H1 (cell line): ENCODE results near the gene RBP7. TPM values are rescaled to one million over a fixed set of nuclear protein-coding genes. Genes with fewer than 3 reads are reported as not detected.

Source experiments
- ASH2L ChIP-seq: fragments of 200-600, 300-600 bp; sonication (generic); IDR thresholded peaks from one replicate; pipeline ENCODE4 v1.7.1; 2017; ENCODE audit warnings: low read length
- CHD7 ChIP-seq: fragments of 300-600 bp; sonication (generic); IDR thresholded peaks from 2 replicates; pipeline ENCODE4 v1.7.1; 2012; ENCODE audit warnings: low read length, moderate library complexity, mild to moderate bottlenecking, inconsistent platforms; ENCODE audit not compliant: insufficient replicate concordance
- CTCF ChIP-seq, 3 experiments: IDR thresholded peaks; 1 replicate in 2 of 3; 2 replicates in 1 of 3; pipeline versions ENCODE4 v1.5.1 to v1.6.1; 2011; ENCODE audit warnings: low read length in 3 of 3, mild to moderate bottlenecking in 3 of 3, inconsistent platforms in 2 of 3, low read depth in 1 of 3, moderate library complexity in 1 of 3; ENCODE audit not compliant: insufficient read depth in 1 of 3; ENCODE audit errors: control extremely low read depth in 1 of 3
- GTF2F1 ChIP-seq: IDR thresholded peaks from 2 replicates; pipeline ENCODE4 v1.6.1; 2012; ENCODE audit warnings: low read depth, low read length, improper control_type of control experiment, borderline replicate concordance
- RAD21 ChIP-seq, 2 experiments: IDR thresholded peaks in 1 of 2; conservative IDR thresholded peaks in 1 of 2; 2 replicates each; pipeline ENCODE4 v1.6.1; 2011; ENCODE audit warnings: low read depth in 2 of 2, low read length in 2 of 2, improper control_type of control experiment in 1 of 2, inconsistent platforms in 1 of 2, mild to moderate bottlenecking in 1 of 2, moderate library complexity in 1 of 2
- SAP30 ChIP-seq: fragments of 300-600 bp; sonication (generic); IDR thresholded peaks from 2 replicates; pipeline ENCODE4 v1.7.1; 2012; ENCODE audit warnings: low read length, moderate library complexity, mild to moderate bottlenecking, inconsistent platforms; ENCODE audit not compliant: insufficient read depth, insufficient replicate concordance
- TBP ChIP-seq: IDR thresholded peaks from 2 replicates; pipeline ENCODE4 v1.6.1; 2011; ENCODE audit warnings: low read depth, low read length, improper control_type of control experiment
- polyA plus RNA-seq, 7 experiments: library from polyadenylated mRNA; depleted of rRNA in 3 of 7; stranded (reverse) in 5 of 7; unstranded in 2 of 7; fragments of >200 nt in 5 of 7; fragments of 200-250 nt in 2 of 7; gene quantifications; 1 replicate in 5 of 7; 2 replicates in 1 of 7; 4 replicates in 1 of 7; pipeline versions ENCODE4 v1.2.1 to v1.2.3, GENCODE V29; 2011 to 2013; ENCODE audit warnings: missing spikeins in 2 of 7, mixed read lengths in 2 of 7
- total RNA-seq: library from RNA; stranded (reverse); fragmentation: NEBNext Ultra II Directional; extraction: Animal tissue kit (Norgen Biotek cat#: 25700); gene quantifications from 2 replicates; pipeline ENCODE4 v1.2.1, GENCODE V29; 2021

RBP7 gene
- total and polyA plus RNA-seq, 2 of the 8 experiments (the other 6 are each of a cell fraction or from before 2014, with no cell fraction given): 5.7 to 7.2 TPM

GRCh38 chr1:10014016-10014415 is 17.0 kb downstream of the RBP7 start (continued):
- TF ChIP-seq CHD7 (no peak), TBP (no peak), SAP30 (no peak), RAD21 (IDR thresholded peaks at IDR 0.05 in 1 of 2, conservative IDR thresholded peaks at IDR 0.05 in 1 of 2; ENCODE audit: low read depth in 2 of 2, low read length in 2 of 2) (no peak), CTCF (IDR thresholded peaks at IDR 0.05; ENCODE audit: control extremely low read depth in 1 of 3, insufficient read depth in 1 of 3, low read depth in 1 of 3, low read length in 3 of 3) (no peak), GTF2F1 (no peak), ASH2L (no peak)
